Liver (tissue), 9 donors: ENCODE data around the gene HPRT1. TPM values are rescaled to one million over a fixed set of nuclear protein-coding genes. Genes with fewer than 3 reads are reported as not detected.

Source experiments
- DNase-seq: peaks from one replicate; pipeline ENCODE4 v3.0.0-alpha.2; 2017; ENCODE audit warnings: low spot score
- H3K27ac ChIP-seq, 2 donors: one replicate each; pipeline ENCODE4 v1.7.0; 2013; ENCODE audit warnings: inconsistent platforms in 2 of 2, low read length in 2 of 2, control low read depth in 1 of 2, low read depth in 1 of 2, mild to moderate bottlenecking in 1 of 2
- H3K27me3 ChIP-seq, 4 donors: one replicate each; pipeline versions ENCODE4 v1.6.1 to v1.7.0; 2013; ENCODE audit warnings: low read length in 3 of 4, inconsistent platforms in 1 of 4, mild to moderate bottlenecking in 1 of 4, moderate library complexity in 1 of 4; ENCODE audit not compliant: control insufficient read depth in 4 of 4, insufficient read depth in 4 of 4
- H3K36me3 ChIP-seq, 4 donors: one replicate each; pipeline versions ENCODE4 v1.6.1 to v1.7.0; 2013; ENCODE audit warnings: low read length in 3 of 4, mild to moderate bottlenecking in 3 of 4, low read depth in 1 of 4, moderate library complexity in 1 of 4; ENCODE audit not compliant: control insufficient read depth in 4 of 4, insufficient read depth in 3 of 4
- H3K4me1 ChIP-seq, 4 donors: one replicate each; pipeline versions ENCODE4 v1.6.1 to v1.7.0; 2013; ENCODE audit warnings: low read length in 3 of 4, mild to moderate bottlenecking in 3 of 4, moderate library complexity in 1 of 4; ENCODE audit not compliant: control insufficient read depth in 4 of 4, insufficient read depth in 4 of 4
- H3K4me3 ChIP-seq, 3 donors: one replicate each; pipeline versions ENCODE4 v1.6.1 to v1.7.0; 2013; ENCODE audit warnings: low read length in 3 of 3, control low read depth in 1 of 3, low read depth in 1 of 3, mild to moderate bottlenecking in 1 of 3
- H3K9ac ChIP-seq, 2 donors: one replicate each; pipeline ENCODE4 v1.7.0; 2013; ENCODE audit warnings: low read length in 2 of 2, mild to moderate bottlenecking in 2 of 2, moderate library complexity in 2 of 2, control low read depth in 1 of 2, low read depth in 1 of 2
- H3K9me3 ChIP-seq, 4 donors: one replicate each; pipeline versions ENCODE4 v1.6.1 to v1.7.0; 2013; ENCODE audit warnings: low read length in 3 of 4; ENCODE audit not compliant: control insufficient read depth in 4 of 4
- ATF3 ChIP-seq: IDR thresholded peaks from 2 replicates; pipeline ENCODE4 v1.6.1; 2016; ENCODE audit warnings: antibody characterized with exemption
- CTCF ChIP-seq: fragments of 150-350 bp; IDR thresholded peaks from 2 replicates; pipeline ENCODE4 v1.5.1; 2017; ENCODE audit warnings: improper control_type of control experiment, low read depth, low read length; ENCODE audit not compliant: missing input control
- EGR1 ChIP-seq, 2 donors: IDR thresholded peaks; 2 replicates each; pipeline ENCODE4 v1.6.1; 2016 to 2018; ENCODE audit warnings: antibody characterized with exemption in 2 of 2, low read depth in 2 of 2
- FOXA1 ChIP-seq: IDR thresholded peaks from 2 replicates; pipeline ENCODE4 v1.6.1; 2016; ENCODE audit warnings: antibody characterized with exemption
- FOXA2 ChIP-seq: IDR thresholded peaks from 2 replicates; pipeline ENCODE4 v1.6.1; 2016; ENCODE audit warnings: antibody characterized with exemption
- GABPA ChIP-seq, 2 donors: IDR thresholded peaks in 1 of 2; conservative IDR thresholded peaks in 1 of 2; 2 replicates each; pipeline ENCODE4 v1.6.1; 2016; ENCODE audit warnings: antibody characterized with exemption in 2 of 2, mild to moderate bottlenecking in 1 of 2, moderate library complexity in 1 of 2
- HNF4A ChIP-seq, 2 donors: conservative IDR thresholded peaks; 2 replicates each; pipeline ENCODE4 v1.6.1; 2016; ENCODE audit warnings: antibody characterized with exemption in 2 of 2, mild to moderate bottlenecking in 2 of 2
- HNF4G ChIP-seq: IDR thresholded peaks from 2 replicates; pipeline ENCODE4 v1.6.1; 2016; ENCODE audit warnings: antibody characterized with exemption
- JUND ChIP-seq, 2 donors: IDR thresholded peaks; 2 replicates each; pipeline ENCODE4 v1.6.1; 2016; ENCODE audit warnings: antibody characterized with exemption in 2 of 2
- MAX ChIP-seq: IDR thresholded peaks from 2 replicates; pipeline ENCODE4 v1.6.1; 2016; ENCODE audit warnings: antibody characterized with exemption
- NR2F2 ChIP-seq: IDR thresholded peaks from 2 replicates; pipeline ENCODE4 v1.6.1; 2016; ENCODE audit warnings: antibody characterized with exemption
- RAD21 ChIP-seq, 2 donors: IDR thresholded peaks; 2 replicates each; pipeline ENCODE4 v1.6.1; 2016; ENCODE audit warnings: antibody characterized with exemption in 2 of 2, mild to moderate bottlenecking in 2 of 2
- REST ChIP-seq: IDR thresholded peaks from 2 replicates; pipeline ENCODE4 v1.6.1; 2016; ENCODE audit warnings: antibody characterized with exemption, mild to moderate bottlenecking
- RXRA ChIP-seq, 2 donors: IDR thresholded peaks; 2 replicates each; pipeline ENCODE4 v1.6.1; 2017 to 2018; ENCODE audit warnings: antibody characterized with exemption in 2 of 2, mild to moderate bottlenecking in 1 of 2
- SP1 ChIP-seq: IDR thresholded peaks from 2 replicates; pipeline ENCODE4 v1.6.1; 2018; ENCODE audit warnings: antibody characterized with exemption, mild to moderate bottlenecking
- TAF1 ChIP-seq: conservative IDR thresholded peaks from 2 replicates; pipeline ENCODE4 v1.6.1; 2016; ENCODE audit warnings: antibody characterized with exemption, mild to moderate bottlenecking
- YY1 ChIP-seq: IDR thresholded peaks from 2 replicates; pipeline ENCODE4 v1.6.1; 2016; ENCODE audit warnings: antibody characterized with exemption, mild to moderate bottlenecking
- ZBTB33 ChIP-seq: IDR thresholded peaks from 2 replicates; pipeline ENCODE4 v1.6.1; 2016; ENCODE audit warnings: antibody characterized with exemption
- WGBS: extraction: QIAGEN DNeasy Blood & Tissue Kit; methylation state at CpG from one replicate; pipeline ENCODE4 v1.1.7; 2013; 5-methylcytosine and 5-hydroxymethylcytosine counted together
- polyA plus RNA-seq, 2 donors: library from polyadenylated mRNA; stranded (reverse) in 1 of 2; unstranded in 1 of 2; fragments of 200-250 nt in 1 of 2; fragments of >200 nt in 1 of 2; fragmentation: Nextera tagmentation in 1 of 2; extraction: Ambion mirVana in 1 of 2; gene quantifications; one replicate each; pipeline versions ENCODE4 v1.2.1 to v1.2.3, GENCODE V29; 2013 to 2015
- total RNA-seq, 2 donors: library from RNA; depleted of rRNA; stranded (reverse); fragments of >200 nt; gene quantifications; one replicate each; pipeline ENCODE4 v1.2.3, GENCODE V29; 2014
- donor health status: healthy.
- donor health status: healthy.
- donor health status: healthy.
- donor health status: healthy.
- donor health status: healthy.

HPRT1 gene
- total and polyA plus RNA-seq, 4 donors, result 5.7 to 18.4 (median 12.1) TPM

GRCh38 chrX:134528960-134529359 is 69.0 kb downstream of the HPRT1 start:
- H3K36me3 ChIP-seq, result no peaks in the 10 kb centered on the region
- H3K4me3 ChIP-seq, result no peak overlapping the region
- no peak for DNase-seq
- no peak overlapping the region for H3K27ac ChIP-seq
- no peaks in the 10 kb centered on the region for H3K27me3 ChIP-seq
- TF ChIP-seq ATF3 (no peak), CTCF (no peak), RXRA (IDR thresholded peaks at IDR 0.05) (no peak), EGR1 (IDR thresholded peaks at IDR 0.05; ENCODE audit: low read depth in 2 of 2) (no peak), REST (no peak), SP1 (no peak), NR2F2 (no peak), JUND (IDR thresholded peaks at IDR 0.05) (no peak), HNF4G (no peak), ZBTB33 (no peak), MAX (no peak), RAD21 (IDR thresholded peaks at IDR 0.05) (no peak), FOXA1 (no peak), FOXA2 (no peak), TAF1 (no peak), YY1 (no peak), HNF4A (conservative IDR thresholded peaks at IDR 0.05) (no peak), GABPA (IDR thresholded peaks at IDR 0.05 in 1 of 2, conservative IDR thresholded peaks at IDR 0.05 in 1 of 2) (no peak)
- WGBS, result 49% methylated on average over 3 of the region's 3 CpGs
- H3K4me1 ChIP-seq, result no peaks in the 10 kb centered on the region
- H3K9ac ChIP-seq, result no peak overlapping the region
- H3K9me3 ChIP-seq, result no peaks in the 10 kb centered on the region

GRCh38 chrX:134529481-134529880 is 69.5 kb downstream of the HPRT1 start:
- no peaks in the 10 kb centered on the region for H3K36me3 ChIP-seq
- H3K4me1 ChIP-seq, result no peaks in the 10 kb centered on the region
- no peak overlapping the region for H3K4me3 ChIP-seq
- TF ChIP-seq RAD21 (IDR thresholded peaks at IDR 0.05) (no peak), GABPA (IDR thresholded peaks at IDR 0.05 in 1 of 2, conservative IDR thresholded peaks at IDR 0.05 in 1 of 2) (no peak)
- H3K9me3 ChIP-seq, result no peaks in the 10 kb centered on the region
- H3K9ac ChIP-seq, result no peak overlapping the region
- DNase-seq, result no peak
- H3K27ac ChIP-seq, result no peak overlapping the region
- no peaks in the 10 kb centered on the region for H3K27me3 ChIP-seq
- 93% methylated on average over 6 of the region's 6 CpGs for WGBS
